Neural progenitor cell (in vitro differentiated cells): Measurements from ENCODE around the gene PEX11G.

Experiments used
- CTCF ChIP-seq: fragments of 200-600 bp; sonication (generic); IDR thresholded peaks from 2 replicates; pipeline ENCODE4 v1.5.1; 2017; ENCODE audit warnings: antibody characterized with exemption, mild to moderate bottlenecking
- EZH2 ChIP-seq: fragments of 200-600 bp; sonication (generic); IDR thresholded peaks from 2 replicates; pipeline ENCODE4 v1.6.1; 2017; ENCODE audit warnings: antibody characterized with exemption, mild to moderate bottlenecking, moderate library complexity
- EZH2phosphoT487 ChIP-seq: fragments of 200-600 bp; sonication (generic); IDR thresholded peaks from 2 replicates; pipeline ENCODE4 v1.6.1; 2017; ENCODE audit warnings: antibody characterized with exemption

GRCh38 chr19:7528192-7528519 lies 39.3 kb upstream of the PEX11G start:
- TF ChIP-seq EZH2 (no peak), CTCF (no peak), EZH2phosphoT487 (no peak)
